B cell (primary cell): Measurements from ENCODE around the gene MYO9B. TPM values are rescaled to one million over a fixed set of nuclear protein-coding genes. Genes with fewer than 3 reads are reported as not detected.
A peak's percentile ranks its signal among the peaks of the same experiment; 100 is the strongest.

Experiments used
- ATAC-seq: fragments of 200-7000 bp; cut with Tn5 transposase; one replicate; pipeline ENCODE4 v1.10.0; 2021; ENCODE audit warnings: low read depth, mild to moderate bottlenecking, moderate number of reproducible peaks, moderate library complexity
- CTCF ChIA-PET: fragments of 350-600 bp; sonication (Branson Sonifier 250); formaldehyde crosslinking; loops from one replicate; lab custom pipeline; 2021; ENCODE audit warnings: antibody characterized with exemption, inconsistent platforms; lab: Charles Lee
- POLR2A ChIA-PET: fragments of 350-600 bp; sonication (Branson Sonifier 250); formaldehyde crosslinking; loops from one replicate; lab custom pipeline; 2021; ENCODE audit warnings: antibody characterized with exemption; lab: Charles Lee
- DNase-seq: peaks from one replicate; pipeline ENCODE4 v3.0.0; 2013
- H2AFZ ChIP-seq: 2 replicates; pipeline ENCODE4 v1.6.1; 2012; ENCODE audit warnings: mild to moderate bottlenecking, low read depth, low read length; ENCODE audit not compliant: insufficient read depth, poor library complexity, severe bottlenecking
- H3K27ac ChIP-seq, 2 donors: 1 replicate in 1 of 2; 2 replicates in 1 of 2; pipeline ENCODE4 v1.5.1; 2012 to 2013; ENCODE audit warnings: low read length in 2 of 2, mild to moderate bottlenecking in 2 of 2, moderate library complexity in 1 of 2
- H3K27me3 ChIP-seq, 4 experiments: fragments of 200-600 bp in 1 of 4; sonication (generic) in 1 of 4; replicated peaks in 1 of 4; 1 replicate in 2 of 4; 2 replicates in 2 of 4; pipeline versions ENCODE4 v1.6.1 to v1.7.0; 2013 to 2016; ENCODE audit warnings: low read length in 3 of 4, mild to moderate bottlenecking in 2 of 4, mixed read lengths in 1 of 4, moderate library complexity in 1 of 4; ENCODE audit not compliant: insufficient read depth in 4 of 4, control insufficient read depth in 3 of 4; ENCODE audit errors: control extremely low read depth in 1 of 4
- H3K36me3 ChIP-seq, 2 experiments: replicated peaks in 1 of 2; 1 replicate in 1 of 2; 2 replicates in 1 of 2; pipeline versions ENCODE4 v1.6.1 to v1.7.1; 2013; ENCODE audit warnings: low read length in 1 of 2; ENCODE audit not compliant: insufficient read depth in 2 of 2, control insufficient read depth in 1 of 2; ENCODE audit errors: control extremely low read depth in 1 of 2, extremely low read depth in 1 of 2
- H3K4me1 ChIP-seq, 2 donors: fragments of 200-600 bp in 1 of 2; sonication (generic) in 1 of 2; 1 replicate in 1 of 2; 2 replicates in 1 of 2; pipeline versions ENCODE4 v1.5.1 to v1.6.1; 2013 to 2017; ENCODE audit warnings: low read length in 2 of 2; ENCODE audit not compliant: control insufficient read depth in 2 of 2, insufficient read depth in 2 of 2
- H3K4me2 ChIP-seq: replicated peaks from 2 replicates; pipeline ENCODE3; 2012; ENCODE audit warnings: mild to moderate bottlenecking, low read depth, low read length; ENCODE audit not compliant: poor library complexity, severe bottlenecking
- H3K4me3 ChIP-seq, 5 experiments: fragments of 200-600 bp in 1 of 5; sonication (generic) in 1 of 5; 1 replicate in 3 of 5; 2 replicates in 2 of 5; pipeline versions ENCODE4 v1.5.1 to v1.7.0; 2011 to 2016; ENCODE audit warnings: low read length in 4 of 5, mild to moderate bottlenecking in 4 of 5, low read depth in 2 of 5, control low read depth in 1 of 5, moderate library complexity in 1 of 5; ENCODE audit not compliant: insufficient read depth in 1 of 5; ENCODE audit errors: control extremely low read depth in 1 of 5, extremely low read depth in 1 of 5
- H3K79me2 ChIP-seq: fragments of 200-600 bp; sonication (generic); one replicate; pipeline ENCODE4 v1.6.0; 2016; ENCODE audit warnings: low read length; ENCODE audit not compliant: control insufficient read depth, insufficient read depth
- H3K9ac ChIP-seq: fragments of 200-600 bp; sonication (generic); 2 replicates; pipeline ENCODE4 v1.6.1; 2017; ENCODE audit warnings: mild to moderate bottlenecking, low read length, moderate library complexity
- H3K9me3 ChIP-seq, 3 donors: one replicate each; pipeline versions ENCODE4 v1.6.1 to v1.7.1; 2013; ENCODE audit warnings: low read length in 2 of 3; ENCODE audit not compliant: control insufficient read depth in 2 of 3, insufficient read depth in 1 of 3; ENCODE audit errors: control extremely low read depth in 1 of 3
- H4K20me1 ChIP-seq: 2 replicates; pipeline ENCODE4 v1.6.0; 2012; ENCODE audit warnings: mild to moderate bottlenecking, low read length; ENCODE audit not compliant: insufficient read depth, control insufficient read depth, poor library complexity, severe bottlenecking
- H3K27ac Mint-ChIP-seq: one replicate; pipeline ENCODE4 v1.8.0; 2021; ENCODE audit warnings: mixed read lengths
- H3K27me3 Mint-ChIP-seq: one replicate; pipeline ENCODE4 v1.8.0; 2021; ENCODE audit warnings: mixed read lengths
- H3K4me1 Mint-ChIP-seq: one replicate; pipeline ENCODE4 v1.8.0; 2021; ENCODE audit warnings: mixed read lengths
- H3K4me3 Mint-ChIP-seq: one replicate; pipeline ENCODE4 v1.8.0; 2021; ENCODE audit warnings: mixed read lengths
- H3K9me3 Mint-ChIP-seq: one replicate; pipeline ENCODE4 v1.8.0; 2022; ENCODE audit warnings: mixed read lengths; ENCODE audit not compliant: insufficient read depth
- EZH2 ChIP-seq: IDR thresholded peaks from 2 replicates; pipeline ENCODE4 v1.6.1; 2012; ENCODE audit warnings: borderline replicate concordance, low read depth, mild to moderate bottlenecking, moderate library complexity, low read length; ENCODE audit not compliant: insufficient read depth, poor library complexity, severe bottlenecking
- WGBS: methylation state at CpG from one replicate; pipeline ENCODE4 v1.1.5; 2013; ENCODE audit warnings: missing lambda C conversion rate; ENCODE audit not compliant: insufficient coverage; 5-methylcytosine and 5-hydroxymethylcytosine counted together
- intact Hi-C: fragments of 100-400 bp; cut with micrococcal nuclease; formaldehyde crosslinking; loops from one replicate; pipeline ENCODE4 v1.10.0; 2022
- polyA plus RNA-seq: library from polyadenylated mRNA; depleted of rRNA; stranded (reverse); fragments of >200 nt; gene quantifications from 2 replicates; pipeline ENCODE4 v1.2.3, GENCODE V29; 2012
- total RNA-seq, 2 donors: library from RNA; stranded (reverse); fragments of 120-200 nt in 1 of 2; gene quantifications; 1 replicate in 1 of 2; 2 replicates in 1 of 2; pipeline versions ENCODE4 v1.2.3 to v1.2.4, GENCODE V29; 2013 to 2022
- TF ChIP-seq, protein P1 (sequence below): fragments of 200-600 bp; IDR thresholded peaks from one replicate; pipeline ENCODE4 v1.8.0; 2022; ENCODE audit warnings: antibody characterized with exemption, mild to moderate bottlenecking

MYO9B gene
- total and polyA plus RNA-seq, 2 donors (not counting 1 experiment from before 2014, with no cell fraction given), result 256 to 273 TPM

DNA sequence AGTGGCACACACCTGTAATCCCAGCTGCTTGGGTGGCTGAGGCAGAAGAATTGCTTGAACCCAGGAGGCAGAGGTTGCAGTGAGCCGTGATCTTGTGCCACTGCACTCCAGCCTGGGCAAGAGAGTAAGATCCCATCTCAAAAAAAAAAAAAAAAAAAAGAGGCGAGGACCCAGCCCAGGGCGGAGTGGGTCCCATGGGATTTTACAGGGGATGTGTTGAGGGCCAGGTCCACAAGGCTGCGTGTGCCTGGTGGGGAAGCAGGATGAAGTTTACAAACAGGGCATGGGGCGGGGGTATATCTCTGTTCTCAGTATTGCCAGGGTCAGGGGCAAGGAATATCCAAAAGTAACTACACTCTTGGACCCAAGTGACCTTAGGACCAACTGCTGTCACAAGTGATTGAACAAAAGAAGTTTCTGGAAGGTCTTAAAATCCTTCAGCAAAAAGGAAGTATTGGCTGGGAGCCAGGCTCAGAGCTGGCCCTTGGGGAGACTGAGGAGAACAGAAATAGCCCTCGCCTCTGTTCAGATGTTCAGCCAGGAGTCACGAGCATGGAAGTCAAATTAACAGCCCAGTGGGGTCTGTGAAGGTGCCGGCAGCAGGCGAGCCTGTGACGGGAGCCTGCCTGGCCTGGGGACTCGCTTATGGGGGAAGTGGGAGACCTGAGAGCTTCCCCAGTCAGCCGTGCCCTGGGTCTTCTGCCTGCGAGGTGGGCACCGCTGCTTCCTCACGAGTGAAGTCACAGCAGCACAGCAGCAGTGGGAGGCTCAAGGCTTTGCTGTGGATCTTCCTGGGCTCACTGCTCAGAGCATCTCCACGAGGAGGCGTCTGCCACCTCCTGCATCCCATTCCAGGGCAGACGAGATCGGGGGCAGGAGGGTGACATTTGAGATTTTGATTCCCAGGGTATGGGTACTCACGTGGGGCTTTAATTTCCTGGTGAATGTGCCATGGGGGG, 6.4 kb downstream of the MYO9B start:
- 33% methylated on average over 15 of the region's 20 CpGs for WGBS
- peaks cover 100% of the 10 kb centered on the region for H4K20me1 ChIP-seq
- H3K9me3 Mint-ChIP-seq, result no peaks in the 10 kb centered on the region
- no peak overlapping the region for H3K4me3 ChIP-seq
- H3K27me3 Mint-ChIP-seq, result no peaks in the 10 kb centered on the region
- H3K27ac ChIP-seq, result peak overlapping the region; percentile 37 to 68
- TF ChIP-seq, protein P1, sequence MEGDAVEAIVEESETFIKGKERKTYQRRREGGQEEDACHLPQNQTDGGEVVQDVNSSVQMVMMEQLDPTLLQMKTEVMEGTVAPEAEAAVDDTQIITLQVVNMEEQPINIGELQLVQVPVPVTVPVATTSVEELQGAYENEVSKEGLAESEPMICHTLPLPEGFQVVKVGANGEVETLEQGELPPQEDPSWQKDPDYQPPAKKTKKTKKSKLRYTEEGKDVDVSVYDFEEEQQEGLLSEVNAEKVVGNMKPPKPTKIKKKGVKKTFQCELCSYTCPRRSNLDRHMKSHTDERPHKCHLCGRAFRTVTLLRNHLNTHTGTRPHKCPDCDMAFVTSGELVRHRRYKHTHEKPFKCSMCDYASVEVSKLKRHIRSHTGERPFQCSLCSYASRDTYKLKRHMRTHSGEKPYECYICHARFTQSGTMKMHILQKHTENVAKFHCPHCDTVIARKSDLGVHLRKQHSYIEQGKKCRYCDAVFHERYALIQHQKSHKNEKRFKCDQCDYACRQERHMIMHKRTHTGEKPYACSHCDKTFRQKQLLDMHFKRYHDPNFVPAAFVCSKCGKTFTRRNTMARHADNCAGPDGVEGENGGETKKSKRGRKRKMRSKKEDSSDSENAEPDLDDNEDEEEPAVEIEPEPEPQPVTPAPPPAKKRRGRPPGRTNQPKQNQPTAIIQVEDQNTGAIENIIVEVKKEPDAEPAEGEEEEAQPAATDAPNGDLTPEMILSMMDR, result no peak
- TF ChIP-seq EZH2, result no peak
- POLR2A ChIA-PET, result interaction anchor here (0.6 kb wide), 1 partner anchor 76 kb away, joined by 4 read pairs; no protein-coding TSS in a partner anchor
- H3K4me1 Mint-ChIP-seq, result peaks cover 67% of the 10 kb centered on the region
- DNase-seq (no peak), ATAC-seq (no peak)
- no peaks in the 10 kb centered on the region for H3K27me3 ChIP-seq
- no peak overlapping the region for H2AFZ ChIP-seq
- CTCF ChIA-PET, result interaction anchor here (0.7 kb wide), 1 partner anchor 368 kb away, joined by 3 read pairs; no protein-coding TSS in a partner anchor
- H3K9me3 ChIP-seq, result no peaks in the 10 kb centered on the region
- peak overlapping the region; percentile 63 for H3K4me2 ChIP-seq
- peaks cover 100% of the 10 kb centered on the region for H3K79me2 ChIP-seq
- peaks cover 0 to 27% of the 10 kb centered on the region in 2 experiments for H3K36me3 ChIP-seq
- H3K9ac ChIP-seq, result peak overlapping the region; percentile 38
- H3K27ac Mint-ChIP-seq, result peak overlapping the region; percentile 75
- H3K4me3 Mint-ChIP-seq, result peak overlapping the region; percentile 64
- peaks cover 43 to 65% of the 10 kb centered on the region in 2 donors for H3K4me1 ChIP-seq
- intact Hi-C loops, result no loop called here
